GM06990 (cell line): ENCODE data around the gene PRDM11.

Experiments used
- DNase-seq: peaks from one replicate; pipeline ENCODE4 v3.0.0-alpha.2; 2011; ENCODE audit not compliant: insufficient read length; ENCODE audit errors: extremely low read depth
- H3K27me3 ChIP-seq: replicated peaks from 2 replicates; pipeline ENCODE4 v1.6.0; 2011; ENCODE audit warnings: low read length; ENCODE audit not compliant: control insufficient read depth, insufficient read depth
- H3K36me3 ChIP-seq: 2 replicates; pipeline ENCODE4 v1.5.1; 2011; ENCODE audit warnings: low read length; ENCODE audit not compliant: control insufficient read depth, insufficient read depth
- H3K4me3 ChIP-seq: replicated peaks from 2 replicates; pipeline ENCODE4 v1.5.1; 2011; ENCODE audit warnings: low read depth, mild to moderate bottlenecking, control low read depth, low read length
- TF ChIP-seq, protein P1 (sequence below): IDR thresholded peaks from 2 replicates; pipeline ENCODE4 v1.5.1; 2011; ENCODE audit warnings: low read length, control low read depth, mild to moderate bottlenecking, inconsistent platforms; ENCODE audit not compliant: insufficient read depth, poor library complexity, severe bottlenecking

PRDM11 gene

GRCh38 chr11:45147891-45148675 lies 1.6 kb downstream of the PRDM11 start:
- 0 out of 2 replicates have a peak, but pooled peaks cover 3% of the 10 kb centered on the region for H3K27me3 ChIP-seq
- H3K36me3 ChIP-seq: no peaks in the 10 kb centered on the region
- H3K4me3 ChIP-seq: peak overlapping the region; percentile 63
- no peak for DNase-seq
- TF ChIP-seq, protein P1, sequence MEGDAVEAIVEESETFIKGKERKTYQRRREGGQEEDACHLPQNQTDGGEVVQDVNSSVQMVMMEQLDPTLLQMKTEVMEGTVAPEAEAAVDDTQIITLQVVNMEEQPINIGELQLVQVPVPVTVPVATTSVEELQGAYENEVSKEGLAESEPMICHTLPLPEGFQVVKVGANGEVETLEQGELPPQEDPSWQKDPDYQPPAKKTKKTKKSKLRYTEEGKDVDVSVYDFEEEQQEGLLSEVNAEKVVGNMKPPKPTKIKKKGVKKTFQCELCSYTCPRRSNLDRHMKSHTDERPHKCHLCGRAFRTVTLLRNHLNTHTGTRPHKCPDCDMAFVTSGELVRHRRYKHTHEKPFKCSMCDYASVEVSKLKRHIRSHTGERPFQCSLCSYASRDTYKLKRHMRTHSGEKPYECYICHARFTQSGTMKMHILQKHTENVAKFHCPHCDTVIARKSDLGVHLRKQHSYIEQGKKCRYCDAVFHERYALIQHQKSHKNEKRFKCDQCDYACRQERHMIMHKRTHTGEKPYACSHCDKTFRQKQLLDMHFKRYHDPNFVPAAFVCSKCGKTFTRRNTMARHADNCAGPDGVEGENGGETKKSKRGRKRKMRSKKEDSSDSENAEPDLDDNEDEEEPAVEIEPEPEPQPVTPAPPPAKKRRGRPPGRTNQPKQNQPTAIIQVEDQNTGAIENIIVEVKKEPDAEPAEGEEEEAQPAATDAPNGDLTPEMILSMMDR: no peak

DNA sequence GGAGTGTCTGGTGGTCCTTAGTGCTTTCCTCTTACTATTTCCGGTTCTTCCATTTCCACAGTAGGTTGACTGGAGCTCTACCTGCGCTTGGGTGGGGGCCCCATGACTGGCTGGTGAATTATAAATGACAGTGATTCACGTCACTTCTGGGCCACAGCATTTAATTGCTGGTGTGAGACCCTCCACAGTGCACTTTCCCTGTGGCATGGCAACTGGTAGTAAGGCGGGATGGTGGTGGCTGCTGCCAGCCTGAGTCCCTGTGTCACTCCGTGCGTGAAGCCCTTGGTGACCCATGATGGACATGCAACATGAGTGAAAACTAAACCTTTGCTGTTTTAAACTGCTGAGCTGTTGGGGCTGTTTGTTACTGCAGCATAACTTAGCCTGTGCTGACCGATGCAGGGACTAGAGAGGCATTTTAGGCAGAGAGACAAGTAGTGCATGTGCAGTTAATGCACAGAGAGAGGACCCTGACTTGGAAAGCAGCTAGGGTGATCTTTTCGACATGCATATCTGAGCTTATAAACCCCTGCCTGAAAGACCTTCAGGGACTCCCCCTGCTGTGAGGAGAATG lies 3.1 kb downstream of the PRDM11 start:
- TF ChIP-seq, protein P1: no peak
- H3K27me3 ChIP-seq: 0 out of 2 replicates have a peak, but pooled peaks cover 3% of the 10 kb centered on the region
- DNase-seq: no peak
- no peaks in the 10 kb centered on the region for H3K36me3 ChIP-seq
- H3K4me3 ChIP-seq: no peak overlapping the region

DNA sequence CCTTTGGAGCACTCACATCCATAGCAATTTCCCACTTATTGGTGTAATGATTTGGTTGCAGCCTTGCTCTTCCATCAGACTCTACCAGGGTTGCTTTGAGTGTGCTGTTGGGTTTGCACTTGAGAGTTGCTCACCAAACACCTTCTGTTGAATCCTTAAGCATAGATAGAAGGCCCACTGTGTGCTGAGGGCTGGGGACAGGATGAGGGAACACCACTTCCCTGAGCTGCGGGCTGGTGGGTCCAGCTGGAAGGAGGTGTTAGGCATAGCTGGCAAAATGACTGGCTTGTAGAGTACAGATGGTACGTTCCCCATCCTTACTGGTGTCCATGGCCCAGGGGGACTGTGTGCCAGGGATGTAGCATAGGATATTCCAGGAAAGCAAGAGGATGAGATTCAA lies 3.9 kb downstream of the PRDM11 start:
- Histone ChIP-seq H3K27me3 (0 out of 2 replicates have a peak, but pooled peaks cover 2% of the 10 kb centered on the region), H3K36me3 (no peaks in the 10 kb centered on the region), H3K4me3 (no peak overlapping the region)
- DNase-seq: no peak
- TF ChIP-seq, protein P1: no peak

DNA sequence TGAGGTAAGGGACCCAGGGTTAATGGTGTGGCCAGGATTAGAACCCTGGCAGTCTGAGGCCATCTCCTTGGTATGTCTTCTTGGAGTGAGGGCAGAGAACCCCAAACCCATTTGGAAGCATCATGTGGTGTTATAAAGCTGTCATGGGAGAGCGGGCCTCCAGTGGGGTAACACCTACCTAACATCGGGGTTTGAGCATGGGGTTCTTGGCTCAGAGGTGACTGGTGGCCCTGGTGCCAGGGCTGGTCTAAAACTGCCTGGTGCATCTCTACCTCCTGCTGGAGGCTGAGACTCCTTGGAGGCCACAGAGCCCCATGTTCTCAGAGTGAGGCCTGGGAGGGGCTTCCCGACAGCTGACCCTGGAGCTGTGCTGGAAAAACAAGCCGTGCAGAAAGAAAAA lies 4.5 kb downstream of the PRDM11 start:
- TF ChIP-seq, protein P1: no peak
- Histone ChIP-seq H3K27me3 (no peaks in the 10 kb centered on the region), H3K4me3 (no peak overlapping the region), H3K36me3 (no peaks in the 10 kb centered on the region)
- no peak for DNase-seq

DNA sequence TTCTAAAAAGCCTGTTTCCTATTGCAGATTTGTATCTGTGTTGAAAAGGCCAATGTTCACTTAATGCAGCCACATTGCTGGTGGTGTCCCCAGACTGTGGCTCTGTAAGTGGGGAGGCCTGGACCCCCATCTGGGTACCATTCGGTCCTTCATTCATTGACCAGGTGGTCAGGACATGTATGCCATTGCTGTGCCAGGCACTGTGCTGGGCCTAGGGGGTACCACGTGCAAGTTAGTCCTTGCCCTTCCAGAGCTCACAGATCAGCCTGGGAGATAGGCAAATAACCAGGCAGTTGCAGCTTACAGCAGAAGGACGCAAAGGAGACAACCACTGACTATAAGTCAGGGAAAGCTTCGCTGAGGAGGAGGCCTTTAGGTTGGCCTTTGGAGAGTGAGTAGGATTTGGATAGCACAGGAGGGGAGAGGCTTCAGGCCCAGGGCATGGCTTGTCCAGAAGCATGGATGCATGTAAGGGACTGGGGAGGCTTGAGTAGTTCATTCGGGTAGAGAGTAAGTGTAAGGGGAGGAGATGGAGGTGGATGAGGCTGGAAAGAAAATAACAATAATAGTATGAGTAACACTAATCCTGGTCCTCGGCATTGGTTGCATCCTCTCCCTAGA lies 5.0 kb downstream of the PRDM11 start:
- no peak for DNase-seq
- no peak overlapping the region for H3K4me3 ChIP-seq
- TF ChIP-seq, protein P1: no peak
- H3K36me3 ChIP-seq: no peaks in the 10 kb centered on the region
- H3K27me3 ChIP-seq: no peaks in the 10 kb centered on the region
